C4-2B (cell line): ENCODE measurements around the gene PMM2.

Experiments
- H3K27ac ChIP-seq: fragments of 450-650 bp; 2 replicates; pipeline ENCODE4 v1.5.1; 2017
- ZFX ChIP-seq: fragments of 450-650 bp; IDR thresholded peaks from 2 replicates; pipeline ENCODE4 v1.6.1; 2017
- TF ChIP-seq, protein P1 (sequence below): fragments of 450-650 bp; conservative IDR thresholded peaks from 2 replicates; pipeline ENCODE4 v1.5.1; 2017; ENCODE audit warnings: mild to moderate bottlenecking

Gene PMM2

DNA sequence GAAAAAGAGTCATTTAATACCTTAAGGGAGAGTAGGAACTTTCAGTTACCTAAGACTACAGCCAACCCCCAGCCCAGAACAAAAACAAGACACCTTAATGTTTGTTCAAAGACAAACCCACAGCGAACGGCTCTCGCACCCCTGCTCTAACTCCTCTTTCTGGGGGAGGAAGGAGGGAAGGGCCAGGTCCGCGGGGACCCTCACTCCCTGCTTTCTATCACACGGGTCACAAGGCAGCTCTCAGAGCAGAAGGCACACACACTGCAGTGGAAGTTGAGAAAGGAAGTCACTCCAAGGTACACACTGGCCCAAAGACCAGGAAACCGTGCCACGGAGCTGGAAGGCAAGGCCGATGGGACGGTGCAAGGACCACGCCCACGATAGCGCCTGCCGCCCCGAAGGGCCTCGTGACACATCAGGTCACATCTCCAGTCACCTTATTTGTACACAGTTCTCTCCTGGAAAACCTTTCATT, 94.5 kb downstream of the PMM2 start:
- TF ChIP-seq ZFX = no peak
- TF ChIP-seq, protein P1, sequence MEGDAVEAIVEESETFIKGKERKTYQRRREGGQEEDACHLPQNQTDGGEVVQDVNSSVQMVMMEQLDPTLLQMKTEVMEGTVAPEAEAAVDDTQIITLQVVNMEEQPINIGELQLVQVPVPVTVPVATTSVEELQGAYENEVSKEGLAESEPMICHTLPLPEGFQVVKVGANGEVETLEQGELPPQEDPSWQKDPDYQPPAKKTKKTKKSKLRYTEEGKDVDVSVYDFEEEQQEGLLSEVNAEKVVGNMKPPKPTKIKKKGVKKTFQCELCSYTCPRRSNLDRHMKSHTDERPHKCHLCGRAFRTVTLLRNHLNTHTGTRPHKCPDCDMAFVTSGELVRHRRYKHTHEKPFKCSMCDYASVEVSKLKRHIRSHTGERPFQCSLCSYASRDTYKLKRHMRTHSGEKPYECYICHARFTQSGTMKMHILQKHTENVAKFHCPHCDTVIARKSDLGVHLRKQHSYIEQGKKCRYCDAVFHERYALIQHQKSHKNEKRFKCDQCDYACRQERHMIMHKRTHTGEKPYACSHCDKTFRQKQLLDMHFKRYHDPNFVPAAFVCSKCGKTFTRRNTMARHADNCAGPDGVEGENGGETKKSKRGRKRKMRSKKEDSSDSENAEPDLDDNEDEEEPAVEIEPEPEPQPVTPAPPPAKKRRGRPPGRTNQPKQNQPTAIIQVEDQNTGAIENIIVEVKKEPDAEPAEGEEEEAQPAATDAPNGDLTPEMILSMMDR = no peak
- H3K27ac ChIP-seq = no peak overlapping the region

DNA sequence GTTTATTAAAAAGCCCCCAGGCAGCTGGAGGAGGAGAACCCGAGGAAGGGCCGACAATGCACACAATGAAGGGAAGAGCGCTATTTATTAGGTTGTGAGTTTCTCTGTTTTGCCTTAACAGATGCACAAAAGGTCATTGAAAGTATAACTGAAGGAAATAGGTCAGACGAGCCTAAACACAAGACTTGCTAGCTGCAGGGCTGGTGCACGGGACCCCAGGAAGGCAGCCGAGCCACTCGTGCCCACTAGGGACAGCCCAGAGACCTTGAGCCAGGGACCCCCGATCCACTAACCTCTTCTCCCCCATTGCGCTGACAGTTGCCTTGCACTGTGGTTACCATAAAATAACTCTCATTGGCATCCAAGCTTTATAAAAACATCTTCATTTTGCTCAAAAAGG, 95.8 kb downstream of the PMM2 start:
- no peak overlapping the region for H3K27ac ChIP-seq
- TF ChIP-seq, protein P1 = no peak
- TF ChIP-seq ZFX = no peak

DNA sequence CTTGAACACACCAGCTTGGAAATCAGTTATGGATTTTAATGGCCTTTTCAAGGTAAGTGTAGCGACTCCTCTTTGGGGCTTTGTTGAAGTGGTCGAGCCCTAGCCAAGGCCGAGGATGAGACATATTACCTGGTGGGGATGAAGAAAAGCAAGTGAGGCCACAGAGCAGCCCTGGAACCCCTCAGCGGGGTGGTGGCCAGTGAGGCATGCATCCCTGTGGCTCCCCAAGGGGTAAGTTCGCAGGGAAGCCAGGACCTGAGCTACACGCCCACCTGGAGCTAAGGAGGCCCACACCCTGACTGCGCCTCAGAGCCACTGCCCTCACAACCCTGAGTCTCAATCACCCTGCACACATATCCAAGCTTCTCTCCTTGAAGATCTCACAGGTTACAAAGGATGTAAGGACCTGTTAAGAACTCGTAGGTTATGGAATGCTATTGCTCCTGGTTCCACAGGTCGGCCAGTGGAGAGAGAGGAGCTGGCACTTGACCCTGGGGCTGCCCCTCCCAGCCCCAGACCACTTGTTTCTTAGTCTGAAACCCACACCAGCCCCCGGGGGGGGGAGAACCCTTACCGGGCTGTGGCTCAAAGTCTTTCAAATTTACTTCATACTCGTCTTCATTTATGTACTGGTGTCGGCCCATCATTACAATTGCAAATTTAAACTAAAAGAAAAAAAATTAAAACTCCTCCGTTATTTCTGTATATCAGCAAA, 96.5 kb downstream of the PMM2 start:
- no peak overlapping the region for H3K27ac ChIP-seq
- no peak for TF ChIP-seq ZFX
- TF ChIP-seq, protein P1 = no peak

DNA sequence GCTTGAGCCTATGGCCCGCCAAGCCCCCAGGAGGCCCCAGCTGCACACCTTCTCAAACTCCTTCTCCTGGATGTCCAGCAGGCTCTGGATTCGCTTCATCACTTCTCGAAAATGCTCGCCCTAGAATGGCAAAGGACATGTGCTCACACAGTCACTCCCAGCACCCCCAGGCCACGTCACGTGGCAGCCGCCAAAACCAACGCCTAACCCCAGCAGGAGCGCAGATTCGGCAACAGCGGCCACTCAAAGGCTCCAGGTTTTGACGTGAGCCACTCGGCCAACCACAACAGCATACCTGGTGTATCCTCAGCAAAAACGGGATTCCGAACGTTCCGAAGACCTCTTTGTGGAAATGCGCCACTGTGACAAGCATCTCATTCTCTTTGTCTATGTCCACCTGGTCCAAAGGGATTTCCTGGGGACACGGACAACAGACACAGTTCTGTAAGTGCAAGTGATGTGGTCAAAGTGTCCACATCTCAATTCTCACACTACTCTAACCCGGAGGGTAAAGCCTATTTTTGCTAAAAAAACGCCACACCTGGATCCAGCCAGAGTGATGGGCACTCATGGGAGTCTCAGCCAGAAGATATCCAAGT, 97.2 kb downstream of the PMM2 start:
- no peak for TF ChIP-seq ZFX
- TF ChIP-seq, protein P1 = no peak
- no peak overlapping the region for H3K27ac ChIP-seq

DNA sequence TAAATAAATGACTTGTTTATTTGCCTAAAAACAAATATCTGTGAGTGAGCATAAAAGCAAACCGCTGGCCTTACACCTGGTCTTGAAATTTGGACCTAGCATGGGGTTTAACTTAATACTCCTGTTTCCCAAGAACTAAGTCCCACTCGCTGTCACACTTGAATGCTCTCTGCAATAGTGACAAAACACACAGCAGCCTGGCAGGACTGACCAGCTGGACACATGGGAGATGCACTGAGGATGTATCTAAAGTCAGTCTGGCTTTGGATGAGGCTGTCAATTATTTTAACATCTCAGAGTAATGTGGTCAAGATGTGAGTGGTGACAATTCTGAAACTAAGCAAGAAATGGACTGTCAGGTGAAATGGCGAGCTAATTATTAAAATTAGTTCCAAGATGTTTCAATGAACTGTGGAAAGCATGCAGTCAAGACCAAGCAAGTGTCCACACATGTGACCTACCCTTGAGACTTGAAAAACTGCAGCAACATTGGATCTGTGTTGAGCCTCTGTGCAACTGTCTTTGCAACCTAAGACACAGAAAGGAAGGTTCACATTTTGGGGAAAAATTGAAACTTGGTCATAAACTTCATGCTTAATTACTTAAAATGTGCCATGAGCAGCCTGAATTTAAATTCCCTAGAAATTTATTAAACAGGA, 101.2 kb downstream of the PMM2 start:
- H3K27ac ChIP-seq = no peak overlapping the region
- TF ChIP-seq ZFX = no peak
- TF ChIP-seq, protein P1 = no peak
